ENCODE measurements around the gene LRRC63. TPM values are rescaled to one million over a fixed set of nuclear protein-coding genes. Genes with fewer than 3 reads are reported as not detected.
"Not testable (repeated sequence)": the region's sequence is repeated elsewhere in the genome, so short reads cannot be mapped to it uniquely, and the experiment has no call there.

The LRRC63 gene
- total RNA-seq, 2 experiments from 2014 or later, result 1.0 to 1.5 TPM

GRCh38 chr13:46281779-46282178, 70.1 kb downstream of the LRRC63 start:
- no peak overlapping the region for H3K27ac Mint-ChIP-seq

GRCh38 chr13:46283912-46284824, 72.4 kb downstream of the LRRC63 start:
- H3K36me3 Mint-ChIP-seq (ENCODE audit: low read depth); DNase-seq; H3K27ac Mint-ChIP-seq; H3K27me3 Mint-ChIP-seq; POLR2A ChIA-PET; CTCF ChIA-PET; H3K4me1 Mint-ChIP-seq; H3K9me3 Mint-ChIP-seq; H3K4me3 Mint-ChIP-seq: not testable (repeated sequence)

More at GRCh38 chr13:46281779-46282178, 70.1 kb downstream of the LRRC63 start:
- no peaks in the 10 kb centered on the region for H3K36me3 Mint-ChIP-seq (ENCODE audit: low read depth)
- ChIA-PET CTCF (no interaction called here), POLR2A (no interaction called here)
- H3K9me3 Mint-ChIP-seq, result no peaks in the 10 kb centered on the region
- no peak for DNase-seq
- H3K27me3 Mint-ChIP-seq, result no peaks in the 10 kb centered on the region
- no peaks in the 10 kb centered on the region for H3K4me1 Mint-ChIP-seq
- no peak overlapping the region for H3K4me3 Mint-ChIP-seq

GRCh38 chr13:46286972-46287371, 75.2 kb downstream of the LRRC63 start:
- ChIA-PET CTCF (interaction anchor here (1.3 kb wide), 1 partner anchor 161 kb away, joined by 3 read pairs; no protein-coding TSS in a partner anchor), POLR2A (no interaction called here)
- no peak overlapping the region for H3K4me3 Mint-ChIP-seq
- DNase-seq, result no peak
- no peaks in the 10 kb centered on the region for H3K27me3 Mint-ChIP-seq
- H3K36me3 Mint-ChIP-seq (ENCODE audit: low read depth), result no peaks in the 10 kb centered on the region
- no peaks in the 10 kb centered on the region for H3K9me3 Mint-ChIP-seq
- H3K27ac Mint-ChIP-seq, result no peak overlapping the region
- peaks cover 15% of the 10 kb centered on the region for H3K4me1 Mint-ChIP-seq

- POLR2A ChIA-PET, result no interaction called here
- no peaks in the 10 kb centered on the region for H3K36me3 Mint-ChIP-seq (ENCODE audit: low read depth)
- H3K27ac Mint-ChIP-seq, result no peak overlapping the region
These were observed 77.0 kb downstream of the LRRC63 start for GRCh38 chr13:46288570-46289259.

GRCh38 chr13:46289260-46289955, 77.7 kb downstream of the LRRC63 start:
- Mint-ChIP-seq H3K4me3 (no peak overlapping the region), H3K36me3 (ENCODE audit: low read depth) (no peaks in the 10 kb centered on the region), H3K27me3 (no peaks in the 10 kb centered on the region), H3K27ac (peak overlapping the region; percentile 36), H3K9me3 (no peaks in the 10 kb centered on the region), H3K4me1 (peaks cover 28% of the 10 kb centered on the region)
- DNase-seq, result no peak
- ChIA-PET CTCF (interaction anchor here (1.1 to 1.8 kb wide), 5 partner anchors 13 to 137 kb away, joined by 3 to 5 read pairs (median 4); no protein-coding TSS in a partner anchor), POLR2A (no interaction called here)

More at GRCh38 chr13:46288570-46289259, 77.0 kb downstream of the LRRC63 start:
- peak; percentile 65 for DNase-seq
- no peaks in the 10 kb centered on the region for H3K27me3 Mint-ChIP-seq
- H3K4me3 Mint-ChIP-seq, result no peak overlapping the region
- CTCF ChIA-PET, result no interaction called here
- peaks cover 23% of the 10 kb centered on the region for H3K4me1 Mint-ChIP-seq
- H3K9me3 Mint-ChIP-seq, result no peaks in the 10 kb centered on the region

GRCh38 chr13:46290434-46290833, 78.7 kb downstream of the LRRC63 start:
- POLR2A ChIA-PET, result interaction anchor here (0.7 kb wide), 1 partner anchor 414 kb away, joined by 6 read pairs; no protein-coding TSS in a partner anchor
- no peak for DNase-seq
- Mint-ChIP-seq H3K9me3 (no peaks in the 10 kb centered on the region), H3K27me3 (no peaks in the 10 kb centered on the region), H3K36me3 (ENCODE audit: low read depth) (no peaks in the 10 kb centered on the region), H3K4me3 (no peak overlapping the region), H3K4me1 (peaks cover 34% of the 10 kb centered on the region), H3K27ac (no peak overlapping the region)
- CTCF ChIA-PET, result interaction anchor here (0.9 to 1.8 kb wide), 6 partner anchors 12 to 138 kb away, joined by 3 to 5 read pairs (median 4); no protein-coding TSS in a partner anchor

GRCh38 chr13:46293436-46293835, 81.7 kb downstream of the LRRC63 start:
- peaks cover under 1% of the 10 kb centered on the region for H3K9me3 Mint-ChIP-seq
- H3K27ac Mint-ChIP-seq, result peak overlapping the region; percentile 10
- POLR2A ChIA-PET, result no interaction called here
- peaks cover 64% of the 10 kb centered on the region for H3K4me1 Mint-ChIP-seq
- H3K27me3 Mint-ChIP-seq, result no peaks in the 10 kb centered on the region
- peaks cover 12% of the 10 kb centered on the region for H3K36me3 Mint-ChIP-seq (ENCODE audit: low read depth)
- H3K4me3 Mint-ChIP-seq, result no peak overlapping the region
- CTCF ChIA-PET, result interaction anchor here (0.6 to 1.3 kb wide), 5 partner anchors 28 to 392 kb away, joined by 3 to 5 read pairs (median 3); no protein-coding TSS in a partner anchor
- no peak for DNase-seq

- POLR2A ChIA-PET, result interaction anchor here (0.5 to 1.3 kb wide), 4 partner anchors 18 to 168 kb away, joined by 3 to 4 read pairs (median 3); partner anchors contain the start of gene LCP1
- peaks cover 15% of the 10 kb centered on the region for H3K9me3 Mint-ChIP-seq
- peaks cover 28% of the 10 kb centered on the region for H3K36me3 Mint-ChIP-seq (ENCODE audit: low read depth)
- peak overlapping the region; percentile 66 for H3K4me3 Mint-ChIP-seq
- no peaks in the 10 kb centered on the region for H3K27me3 Mint-ChIP-seq
- CTCF ChIA-PET, result interaction anchor here (0.8 to 1.7 kb wide), 6 partner anchors 16 to 256 kb away, joined by 3 to 7 read pairs (median 3); no protein-coding TSS in a partner anchor
- H3K4me1 Mint-ChIP-seq, result peaks cover 52% of the 10 kb centered on the region
- DNase-seq, result peak; percentile 77
- peak overlapping the region; percentile 98 for H3K27ac Mint-ChIP-seq
These were observed 83.9 kb downstream of the LRRC63 start for GRCh38 chr13:46295491-46296114.

GRCh38 chr13:46296115-46296822, 84.5 kb downstream of the LRRC63 start:
- H3K9me3 Mint-ChIP-seq, result peaks cover 15% of the 10 kb centered on the region
- DNase-seq, result peak; percentile 25
- no peaks in the 10 kb centered on the region for H3K27me3 Mint-ChIP-seq
- peaks cover 28% of the 10 kb centered on the region for H3K36me3 Mint-ChIP-seq (ENCODE audit: low read depth)
- CTCF ChIA-PET, result interaction anchor here (0.8 to 1.7 kb wide), 4 partner anchors 15 to 255 kb away, joined by 3 to 7 read pairs (median 4); no protein-coding TSS in a partner anchor
- peak overlapping the region; percentile 66 for H3K4me3 Mint-ChIP-seq
- peaks cover 52% of the 10 kb centered on the region for H3K4me1 Mint-ChIP-seq
- POLR2A ChIA-PET, result interaction anchor here (1.0 to 1.3 kb wide), 3 partner anchors 18 to 114 kb away, joined by 3 to 4 read pairs (median 3); partner anchors contain the start of gene LCP1
- peak overlapping the region; percentile 98 for H3K27ac Mint-ChIP-seq

GRCh38 chr13:46296921-46297320, 85.2 kb downstream of the LRRC63 start:
- peak overlapping the region; percentile 98 for H3K27ac Mint-ChIP-seq
- CTCF ChIA-PET, result interaction anchor here (1.7 kb wide), 1 partner anchor 24 kb away, joined by 7 read pairs; no protein-coding TSS in a partner anchor
- POLR2A ChIA-PET, result interaction anchor here (1.3 kb wide), 1 partner anchor 24 kb away, joined by 3 read pairs; no protein-coding TSS in a partner anchor
- no peak for DNase-seq
- H3K4me1 Mint-ChIP-seq, result peaks cover 52% of the 10 kb centered on the region
- H3K4me3 Mint-ChIP-seq, result no peak overlapping the region
- H3K9me3 Mint-ChIP-seq, result peaks cover 18% of the 10 kb centered on the region
- no peaks in the 10 kb centered on the region for H3K27me3 Mint-ChIP-seq
- peaks cover 29% of the 10 kb centered on the region for H3K36me3 Mint-ChIP-seq (ENCODE audit: low read depth)

- ChIA-PET POLR2A (no interaction called here), CTCF (no interaction called here)
- Mint-ChIP-seq H3K4me1 (peaks cover 52% of the 10 kb centered on the region), H3K27ac (peak overlapping the region; percentile 98), H3K27me3 (no peaks in the 10 kb centered on the region), H3K9me3 (peaks cover 22% of the 10 kb centered on the region), H3K4me3 (no peak overlapping the region), H3K36me3 (ENCODE audit: low read depth) (peaks cover 32% of the 10 kb centered on the region)
- no peak for DNase-seq
These were observed 85.7 kb downstream of the LRRC63 start for GRCh38 chr13:46297361-46297811.

All from activated CD4-positive, alpha-beta T cell treated with anti-CD3 and anti-CD28 coated beads, Interleukin-2, amount 10 ng/mL, durations not matched to agents 7 days and 5 days (primary cell).